Pulmonary artery endothelial cell (primary cell): Measurements from ENCODE around the gene UPB1. TPM values are rescaled to one million over a fixed set of nuclear protein-coding genes. Genes with fewer than 3 reads are reported as not detected.

Experiments
- DNase-seq: peaks from one replicate; pipeline ENCODE4 v3.0.0-alpha.2; 2011; ENCODE audit warnings: low read depth, low spot score
- total RNA-seq: library from RNA; depleted of rRNA; stranded (reverse); fragments of >200 nt; gene quantifications from 2 replicates; pipeline ENCODE4 v1.2.3, GENCODE V29; 2014

UPB1 gene
- 0.32 and 0.40 TPM in 2 replicates for total RNA-seq

DNA sequence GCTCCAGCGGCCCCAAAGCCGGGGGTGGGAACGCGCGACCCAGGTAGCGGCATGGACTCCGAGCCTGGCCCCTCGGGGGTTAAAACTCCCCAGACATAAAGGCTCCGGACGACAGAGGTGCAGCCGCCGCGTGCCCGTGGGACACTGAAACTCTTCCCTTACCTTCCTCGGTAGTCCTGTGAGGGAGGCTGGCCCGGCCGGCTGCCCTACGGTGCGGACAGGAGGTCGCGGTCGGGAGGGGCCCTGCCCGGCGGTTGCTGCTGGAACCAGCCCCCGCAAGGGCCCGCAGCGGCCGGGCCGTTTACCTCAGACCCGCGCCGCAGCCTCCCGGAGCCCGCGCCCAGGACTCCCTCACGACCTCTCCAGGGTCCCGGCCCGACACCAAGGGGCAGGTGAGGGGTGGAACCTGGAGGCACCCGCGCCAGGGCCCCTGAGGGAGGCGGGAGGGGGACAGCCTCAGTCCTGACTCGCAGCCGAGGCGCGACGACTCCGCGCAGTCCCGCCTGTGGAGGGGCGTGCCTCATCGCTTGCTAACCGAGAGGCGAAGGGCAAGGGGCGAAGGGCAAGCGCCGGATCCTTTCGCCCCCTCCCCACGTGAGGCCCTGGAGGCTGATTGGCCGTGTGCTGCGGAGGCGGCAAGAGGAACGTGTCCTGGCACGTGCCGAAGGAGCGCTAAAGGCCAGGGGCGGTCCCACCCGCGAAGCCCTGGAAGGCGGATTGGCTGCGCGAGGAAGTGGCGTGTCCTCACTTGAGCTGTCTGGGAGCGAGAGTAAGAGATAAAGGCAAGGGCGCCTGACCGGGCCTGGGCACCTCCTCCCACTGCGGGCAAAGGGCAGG lies at the start of gene UPB1:
Gene UPB1 (plus strand): TSS at position 805 of the 837 bp plus-strand sequence. CDS start 72 bp downstream, outside the sequence.
- no peak for DNase-seq

DNA sequence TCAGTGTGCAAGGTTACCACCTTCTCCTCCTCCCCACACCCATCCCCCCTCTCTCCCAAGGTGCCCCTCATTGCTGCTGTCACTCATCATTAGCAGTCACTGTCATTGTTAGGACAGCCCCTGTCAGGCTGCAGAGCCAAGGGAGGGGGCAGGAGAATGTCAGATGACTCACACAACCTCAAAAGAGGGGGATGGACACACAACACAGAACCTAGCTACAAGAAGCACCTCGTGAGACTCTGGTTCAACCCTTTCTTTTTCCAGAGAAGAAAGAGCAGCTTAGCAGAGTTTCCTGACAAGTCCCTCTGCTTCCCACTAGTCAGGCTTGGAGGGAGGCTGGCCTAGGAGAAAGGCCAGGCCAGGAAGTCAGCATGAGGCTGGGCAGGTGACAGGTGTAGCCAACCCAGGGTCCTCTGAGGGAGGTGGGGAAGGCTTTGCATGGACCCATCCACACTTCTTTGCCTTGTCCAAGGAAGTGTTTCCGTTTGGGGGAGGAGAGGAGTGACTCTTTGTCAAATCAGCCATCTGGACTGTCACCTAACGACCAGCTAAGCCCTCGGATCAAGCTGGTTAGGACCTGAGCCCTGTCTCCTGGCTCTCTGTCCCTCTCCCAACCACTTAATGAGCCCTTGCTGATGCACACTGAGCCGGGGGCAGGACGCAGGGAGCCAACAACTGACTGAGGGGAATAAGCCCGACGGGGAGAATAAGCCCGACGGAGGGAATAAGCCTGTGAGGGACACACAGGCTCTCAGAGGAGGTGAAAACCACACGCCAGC lies 49.5 kb upstream of the UPB1 start:
- DNase-seq: no peak

DNA sequence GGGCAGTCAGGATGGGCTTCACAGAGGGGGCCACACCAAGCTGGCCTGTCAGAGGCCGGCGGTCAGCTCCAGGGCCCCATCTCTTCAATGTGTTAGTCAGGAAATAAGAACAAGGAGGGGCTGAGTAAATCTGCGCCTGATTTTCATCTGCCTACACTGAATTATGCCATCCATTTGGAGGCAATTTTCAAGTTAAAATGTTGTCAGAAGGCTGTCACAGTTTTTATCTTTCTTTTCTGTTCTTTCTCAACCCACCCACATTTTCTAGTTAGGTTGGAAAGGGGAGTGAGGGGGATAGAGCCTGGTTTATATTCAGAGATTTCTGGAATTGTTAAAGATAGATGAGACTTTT lies 48.9 kb upstream of the UPB1 start:
- DNase-seq: no peak

DNA sequence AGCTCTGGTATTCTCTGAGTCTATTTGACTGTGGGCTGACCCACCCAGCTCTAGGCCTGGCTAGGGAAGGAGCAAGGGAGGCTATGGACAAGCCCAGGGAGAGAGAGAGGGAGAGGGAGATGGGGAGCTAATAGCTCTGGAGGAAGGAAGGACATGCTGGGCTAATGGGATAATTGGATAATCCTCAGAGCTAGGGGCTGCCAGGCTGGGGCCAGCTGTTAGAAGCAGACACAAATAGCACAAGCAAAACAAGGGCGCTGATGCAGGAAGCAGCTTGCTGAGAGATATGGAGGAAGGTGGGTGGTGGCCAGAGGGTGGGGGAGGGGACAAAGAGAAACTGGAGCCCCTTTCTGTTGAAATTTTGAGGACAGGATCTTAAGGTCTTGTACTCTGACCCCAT lies 44.5 kb upstream of the UPB1 start:
- no peak for DNase-seq

GRCh38 chr22:24451162-24451561 lies 44.0 kb upstream of the UPB1 start:
- DNase-seq: no peak

- DNase-seq: no peak
These were observed 41.3 kb upstream of the UPB1 start for GRCh38 chr22:24453853-24454252.

DNA sequence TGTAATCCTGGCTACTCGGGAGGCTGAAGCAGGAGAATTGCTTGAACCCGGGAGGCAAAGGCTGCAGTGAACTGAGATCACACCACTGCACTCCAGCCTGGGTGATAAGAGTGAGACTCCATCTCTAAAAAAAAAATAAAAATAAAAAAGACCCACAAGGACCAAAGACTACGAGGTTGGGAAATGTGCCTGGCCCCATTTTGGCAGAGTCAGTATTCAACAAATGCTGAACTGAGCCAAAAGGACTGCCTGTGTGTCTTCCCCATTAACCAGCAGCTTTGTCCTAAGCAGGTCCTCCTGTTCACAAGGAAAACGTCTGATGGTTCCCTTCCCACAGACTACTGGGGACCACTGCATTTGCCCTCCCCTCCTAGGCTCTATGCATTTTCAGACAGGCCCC lies 40.1 kb upstream of the UPB1 start:
- DNase-seq: no peak

DNA sequence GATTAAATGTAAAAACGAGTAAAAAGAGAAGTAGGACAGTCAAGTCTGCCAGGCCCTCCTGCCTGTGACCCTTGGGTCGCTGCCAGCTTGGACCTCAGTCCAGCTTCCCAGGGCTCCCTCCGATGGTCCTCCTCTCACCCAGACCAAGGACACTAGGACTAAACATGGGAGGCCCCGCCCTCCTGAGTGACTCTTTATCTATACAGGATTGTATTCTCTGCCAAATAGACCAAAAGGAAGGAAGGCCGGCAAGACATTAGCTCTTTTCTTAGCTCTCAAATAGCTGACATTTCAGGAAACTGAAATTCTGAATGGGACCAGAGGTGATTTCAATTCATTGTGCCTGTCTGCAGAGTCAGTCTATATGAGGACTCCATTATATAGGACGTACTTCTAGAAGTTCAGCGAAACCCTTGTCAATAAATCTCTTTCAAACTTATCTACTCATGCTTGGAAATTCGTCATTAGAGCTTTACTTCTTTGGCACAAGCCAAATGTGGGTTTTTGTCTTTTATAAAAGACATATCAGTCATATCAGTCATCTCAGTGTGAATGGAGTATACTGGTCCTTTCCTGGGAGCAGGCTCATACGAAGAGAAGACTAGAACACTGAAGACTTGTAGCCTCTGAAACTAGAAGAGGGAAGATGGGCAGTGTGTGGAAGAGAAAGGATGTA lies 39.2 kb upstream of the UPB1 start:
- DNase-seq: no peak

GRCh38 chr22:24457894-24458420 lies 37.2 kb upstream of the UPB1 start:
- no peak for DNase-seq

DNA sequence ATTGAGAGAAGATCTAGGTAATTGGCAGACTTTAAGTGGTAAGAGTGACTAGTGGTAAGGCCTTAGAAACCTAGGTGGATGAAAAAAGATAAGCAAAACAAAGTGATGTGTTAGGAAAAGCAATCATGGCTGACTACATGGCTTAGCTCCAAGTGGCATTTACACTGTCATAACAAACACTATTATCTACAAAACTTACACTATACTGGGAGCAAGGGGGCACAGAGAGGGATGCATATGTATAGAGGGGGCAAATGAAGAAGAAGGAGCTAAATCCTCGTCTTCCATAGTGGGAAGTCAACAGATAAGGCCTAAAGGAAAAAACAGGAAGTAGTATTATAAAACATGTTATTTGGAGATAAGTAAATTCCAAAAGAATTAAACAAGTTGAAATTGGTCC lies 35.2 kb upstream of the UPB1 start:
- DNase-seq: no peak

DNA sequence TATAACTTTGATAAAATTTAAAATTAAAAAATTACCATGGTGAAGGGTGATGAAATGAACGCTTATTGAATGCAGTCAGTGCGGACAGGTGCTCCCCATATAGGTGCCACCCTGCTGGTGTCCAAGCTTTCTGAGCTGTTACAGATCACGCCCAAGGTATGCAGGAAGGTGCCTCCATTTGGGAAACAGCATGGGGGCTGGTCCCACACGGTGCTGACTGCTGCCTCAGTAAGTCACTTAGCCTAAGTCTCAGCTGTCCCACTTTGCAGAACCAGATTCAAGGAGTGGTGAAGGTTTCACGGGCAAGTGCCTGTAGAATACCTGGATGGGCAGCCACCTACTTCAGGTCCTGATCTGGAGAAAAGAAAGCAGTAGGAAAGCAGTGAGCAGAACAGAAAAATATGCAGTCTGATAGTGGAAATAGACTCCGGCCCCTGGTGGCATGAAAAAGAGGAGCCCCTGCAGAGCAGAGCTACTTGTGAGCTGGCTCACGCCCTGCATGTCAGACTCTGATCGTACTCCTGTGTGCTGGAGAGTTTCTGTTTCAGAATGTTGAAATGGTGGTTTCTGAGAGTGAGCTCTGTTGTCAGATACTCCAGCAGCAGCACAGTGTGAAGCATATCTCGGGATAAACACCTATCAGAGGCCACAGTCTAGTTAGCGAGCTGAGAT lies 34.6 kb upstream of the UPB1 start:
- no peak for DNase-seq

GRCh38 chr22:24463071-24463760 lies 31.9 kb upstream of the UPB1 start:
- DNase-seq: no peak

- DNase-seq: peak; percentile 63
These were observed 29.6 kb upstream of the UPB1 start for GRCh38 chr22:24465566-24465965.

- DNase-seq: no peak
These were observed 29.2 kb upstream of the UPB1 start for GRCh38 chr22:24465975-24466374.

DNA sequence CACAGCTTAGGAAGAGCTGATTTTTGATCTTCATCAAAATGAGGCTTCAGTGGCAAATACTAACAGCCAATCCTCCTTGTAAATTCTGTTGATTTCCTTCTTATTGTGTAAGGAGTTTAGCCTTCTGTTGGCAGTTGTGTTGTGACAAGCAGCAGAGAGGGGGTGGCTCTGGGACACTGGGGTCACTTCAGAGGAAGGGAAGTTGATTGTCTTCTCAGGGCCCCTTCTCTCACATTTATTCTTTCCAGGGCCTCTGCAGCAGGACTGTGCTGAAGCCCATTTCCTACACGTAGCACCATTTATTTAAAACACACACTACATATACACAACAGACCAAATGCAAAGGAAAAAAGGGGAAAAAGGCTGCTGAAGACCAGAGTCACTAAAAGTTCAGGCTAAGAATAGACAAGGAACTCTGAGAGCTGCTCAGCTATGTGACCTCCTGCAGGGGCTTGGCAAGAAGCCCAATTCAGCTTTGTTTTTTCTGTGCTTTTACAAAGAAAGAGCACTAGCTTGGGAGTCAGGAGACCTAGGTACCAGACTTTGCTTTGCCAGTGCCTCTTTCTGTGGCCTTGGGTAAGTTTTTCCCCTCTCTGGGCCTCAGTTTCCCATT lies 28.3 kb upstream of the UPB1 start:
- peak; percentile 69 for DNase-seq

DNA sequence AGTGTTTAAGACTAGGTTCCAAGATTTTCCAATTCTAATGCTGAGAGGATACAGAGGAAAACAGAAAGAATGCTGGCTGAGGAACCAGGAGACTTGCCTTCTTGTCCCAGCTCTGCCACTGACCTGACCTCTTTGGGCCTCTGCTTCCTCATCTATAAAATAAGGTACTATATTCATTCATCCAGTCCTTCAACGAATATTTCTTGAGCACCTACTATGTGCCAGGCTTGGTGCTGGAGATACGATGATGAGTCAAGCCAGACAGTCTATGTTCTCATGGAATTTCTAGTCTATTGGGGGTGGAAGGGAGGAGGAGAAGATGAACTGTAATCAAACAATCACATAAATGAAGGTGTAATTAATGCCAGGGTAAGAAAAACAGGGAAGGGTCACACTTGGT lies 27.8 kb upstream of the UPB1 start:
- DNase-seq: no peak

- peak; percentile 60 for DNase-seq
These were observed 23.6 kb upstream of the UPB1 start for GRCh38 chr22:24471570-24471969.

- no peak for DNase-seq
These were observed 21.8 kb upstream of the UPB1 start for GRCh38 chr22:24473284-24473683.

DNA sequence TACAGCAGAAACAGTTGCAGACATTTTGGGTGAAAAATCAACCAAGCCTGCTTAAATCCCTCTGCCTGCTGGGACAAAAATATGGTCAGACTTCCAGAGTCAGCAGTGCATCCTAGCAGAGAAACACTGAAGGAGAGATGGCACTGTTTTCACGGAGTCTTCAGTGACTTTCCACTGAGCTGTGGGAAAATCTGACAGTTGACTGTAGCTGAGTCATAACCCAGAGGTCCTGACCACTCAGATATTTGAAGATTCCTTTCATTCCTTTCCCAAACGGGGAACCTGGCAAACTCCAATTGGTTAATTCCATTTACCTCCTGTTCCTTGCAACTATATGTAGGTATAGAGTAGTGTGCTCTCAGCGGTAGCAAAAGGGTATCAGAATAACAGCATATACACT lies 20.9 kb upstream of the UPB1 start:
- DNase-seq: peak; percentile 53

DNA sequence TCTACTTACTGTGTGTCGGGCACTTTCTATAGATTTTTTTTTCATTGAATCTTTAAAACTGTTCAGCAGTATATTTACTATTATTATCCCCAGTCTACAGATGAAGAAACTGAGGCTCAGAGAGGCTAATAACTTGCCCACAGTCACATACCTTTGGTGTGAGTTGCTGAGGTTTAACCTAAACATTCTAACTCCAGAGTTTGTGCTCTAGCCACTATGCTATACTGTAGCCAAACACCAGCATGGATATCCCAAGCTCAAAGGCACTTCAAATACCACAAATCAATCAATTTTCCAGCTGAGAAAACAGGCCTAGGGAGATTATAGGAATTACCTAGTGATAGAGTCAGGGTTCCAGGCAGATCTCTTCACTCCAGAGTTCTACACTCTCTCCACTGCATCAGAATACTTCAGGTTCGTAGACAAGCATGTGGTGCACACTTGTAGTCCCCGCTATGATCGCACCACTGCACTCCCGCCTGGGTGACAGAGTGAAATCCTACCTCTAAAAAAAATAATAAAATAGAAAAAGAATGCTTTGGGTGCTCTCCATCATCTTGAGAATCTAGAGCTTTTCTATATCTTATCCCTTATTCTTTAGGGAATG lies 20.4 kb upstream of the UPB1 start:
- no peak for DNase-seq
